ENCODE results near the gene AUTS2.

DNA sequence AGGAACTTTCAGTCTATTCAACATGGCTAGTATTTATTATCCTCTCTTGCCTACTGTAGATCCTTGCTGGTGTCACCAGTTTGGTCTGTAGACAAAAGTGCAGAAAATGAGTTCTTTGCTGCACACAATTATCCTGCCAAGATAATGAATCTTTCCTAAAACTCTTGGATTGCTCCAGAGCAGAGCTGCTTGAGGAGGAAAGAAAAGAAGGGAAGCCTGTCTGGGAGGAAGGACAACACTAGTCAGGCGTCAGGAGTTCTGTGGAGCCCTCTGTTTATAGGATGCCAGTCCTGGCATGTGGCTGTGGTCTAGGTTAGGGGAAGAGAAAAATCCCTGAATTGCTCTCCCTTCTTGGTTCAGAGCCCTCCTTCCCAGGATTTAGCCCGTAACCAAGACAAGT lies 1103.7 kb downstream of the AUTS2 start:
- TF ChIP-seq GATA3 (IDR thresholded peaks at IDR 0.05; ENCODE audit: low read depth, low read length) (no peak), GATA2 (IDR thresholded peaks at IDR 0.05; ENCODE audit: low read depth, low read length) (no peak)
